CD4-positive, alpha-beta T cell (primary cell): ENCODE measurements around the gene OR10H5. TPM values are rescaled to one million over a fixed set of nuclear protein-coding genes. Genes with fewer than 3 reads are reported as not detected.

Experiments used
- ATAC-seq: fragments of 200-7000 bp; cut with Tn5 transposase; one replicate; pipeline ENCODE4 v1.10.0; 2022; ENCODE audit warnings: mild to moderate bottlenecking; ENCODE audit not compliant: poor library complexity
- CTCF ChIA-PET: fragments of 350-600 bp; sonication (Branson Sonifier 250); formaldehyde crosslinking; loops from one replicate; lab custom pipeline; 2021; ENCODE audit warnings: antibody characterized with exemption, inconsistent platforms; lab: Charles Lee
- POLR2A ChIA-PET: fragments of 350-600 bp; sonication (Branson Sonifier 250); formaldehyde crosslinking; loops from one replicate; lab custom pipeline; 2021; ENCODE audit warnings: antibody characterized with exemption, inconsistent platforms; lab: Charles Lee
- DNase-seq, 14 experiments: peaks; one replicate each; pipeline ENCODE4 v3.0.0-alpha.2; 2013 to 2020; ENCODE audit warnings: mixed read lengths in 2 of 14
- H3K27ac ChIP-seq, 2 donors: one replicate each; pipeline versions ENCODE4 v1.5.1 to v1.7.0; 2013; ENCODE audit warnings: low read length in 2 of 2, low read depth in 1 of 2, mild to moderate bottlenecking in 1 of 2
- H3K27me3 ChIP-seq, 2 experiments: 1 replicate in 1 of 2; 2 replicates in 1 of 2; pipeline versions ENCODE4 v1.6.1 to v1.7.0; 2013; ENCODE audit warnings: low read length in 2 of 2, control low read depth in 1 of 2, mild to moderate bottlenecking in 1 of 2, moderate library complexity in 1 of 2; ENCODE audit not compliant: insufficient read depth in 2 of 2, control insufficient read depth in 1 of 2
- H3K36me3 ChIP-seq: one replicate; pipeline ENCODE4 v1.6.1; 2013; ENCODE audit warnings: low read length, control low read depth; ENCODE audit not compliant: insufficient read depth
- H3K4me1 ChIP-seq: one replicate; pipeline ENCODE4 v1.6.1; 2013; ENCODE audit warnings: low read length, control low read depth; ENCODE audit not compliant: insufficient read depth
- H3K4me3 ChIP-seq: one replicate; pipeline ENCODE4 v1.5.1; 2013; ENCODE audit warnings: mild to moderate bottlenecking, low read length, moderate library complexity
- H3K9me3 ChIP-seq, 2 experiments: 1 replicate in 1 of 2; 2 replicates in 1 of 2; pipeline versions ENCODE4 v1.6.1 to v1.7.0; 2013; ENCODE audit warnings: low read length in 2 of 2, mild to moderate bottlenecking in 2 of 2, control low read depth in 1 of 2, moderate library complexity in 1 of 2; ENCODE audit not compliant: control insufficient read depth in 1 of 2, insufficient read depth in 1 of 2
- H3K27ac Mint-ChIP-seq: one replicate; pipeline ENCODE4 v1.8.0; 2020; ENCODE audit warnings: mixed read lengths
- H3K27me3 Mint-ChIP-seq: one replicate; pipeline ENCODE4 v1.8.0; 2021; ENCODE audit warnings: mixed read lengths
- H3K36me3 Mint-ChIP-seq: one replicate; pipeline ENCODE4 v1.8.0; 2021; ENCODE audit warnings: low read depth, mixed read lengths
- H3K4me1 Mint-ChIP-seq: one replicate; pipeline ENCODE4 v1.8.0; 2021; ENCODE audit warnings: low read depth, mixed read lengths
- H3K4me3 Mint-ChIP-seq: one replicate; pipeline ENCODE4 v1.8.0; 2020; ENCODE audit warnings: mild to moderate bottlenecking, mixed read lengths
- H3K9me3 Mint-ChIP-seq: one replicate; pipeline ENCODE4 v1.8.0; 2020; ENCODE audit warnings: mixed read lengths
- CTCF ChIP-seq: fragments of 200-600 bp; IDR thresholded peaks from one replicate; pipeline ENCODE4 v1.8.0; 2022; ENCODE audit warnings: antibody characterized with exemption, mild to moderate bottlenecking
- intact Hi-C, 2 experiments: fragments of 100-400 bp; cut with DNase I in 1 of 2; cut with micrococcal nuclease in 1 of 2; formaldehyde crosslinking; loops; one replicate each; pipeline versions ENCODE4 v1.15.1 to v1.9.0; 2023 to 2025; cut with DNase I, micrococcal nuclease
- total RNA-seq, 174 experiments: library from RNA in 2 of 174; stranded (reverse) in 2 of 174; gene quantifications; one replicate each; pipeline ENCODE4 v1.2.3 and lab custom pipeline; 2021 to 2026

Gene OR10H5
- total RNA-seq, 2 experiments from 2014 or later: not detected

GRCh38 chr19:15748239-15748638 lies 39.2 kb upstream of the OR10H5 start:
- H3K27ac Mint-ChIP-seq: no peak overlapping the region
- H3K4me3 Mint-ChIP-seq: no peak overlapping the region
- H3K27me3 ChIP-seq: peaks cover 19 to 46% of the 10 kb centered on the region in 2 experiments

DNA sequence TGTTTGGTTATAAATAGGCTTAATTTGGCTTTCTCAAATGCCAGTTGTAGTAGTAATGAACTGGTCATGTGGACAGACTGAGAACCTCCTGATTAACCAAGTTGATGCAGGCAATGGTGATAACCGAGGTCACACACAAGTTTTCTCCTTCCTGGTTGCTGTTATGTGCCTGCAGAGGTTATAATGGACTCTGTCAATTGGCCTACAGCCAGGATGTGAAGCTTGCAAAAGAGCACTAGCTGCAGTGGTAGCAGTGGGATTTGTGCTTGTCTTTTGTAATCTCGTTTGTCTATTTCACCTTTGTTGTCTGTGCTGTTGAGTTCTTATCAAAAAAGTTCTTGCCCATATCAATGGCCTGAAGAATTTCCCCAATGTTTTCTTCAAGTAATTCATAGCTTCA lies 29.1 kb upstream of the OR10H5 start:
- H3K36me3 Mint-ChIP-seq: no peaks in the 10 kb centered on the region
- no peak overlapping the region for H3K27ac ChIP-seq
- H3K4me3 ChIP-seq: no peak overlapping the region
- H3K9me3 Mint-ChIP-seq: peaks cover 5% of the 10 kb centered on the region
- ATAC-seq: no peak
- ChIA-PET CTCF (no interaction called here), POLR2A (interaction anchor here (1.0 kb wide), 1 partner anchor 79 kb away, joined by 4 read pairs; no protein-coding TSS in a partner anchor)
- no peak overlapping the region for H3K4me3 Mint-ChIP-seq
- peaks cover 85% of the 10 kb centered on the region for H3K27me3 Mint-ChIP-seq
- H3K36me3 ChIP-seq: no peaks in the 10 kb centered on the region
- no peak for DNase-seq
- H3K4me1 ChIP-seq: no peaks in the 10 kb centered on the region
- intact Hi-C loops: no loop called here
- peaks cover 0 to 8% of the 10 kb centered on the region in 2 experiments for H3K9me3 ChIP-seq
- H3K27ac Mint-ChIP-seq: no peak overlapping the region
- TF ChIP-seq CTCF: no peak
- H3K27me3 ChIP-seq: peaks cover 34 to 59% of the 10 kb centered on the region in 2 experiments
- H3K4me1 Mint-ChIP-seq: no peaks in the 10 kb centered on the region

More at GRCh38 chr19:15748239-15748638, 39.2 kb upstream of the OR10H5 start:
- peaks cover 70% of the 10 kb centered on the region for H3K27me3 Mint-ChIP-seq
- no peaks in the 10 kb centered on the region for H3K36me3 ChIP-seq
- intact Hi-C loops: no loop called here
- no peak overlapping the region for H3K27ac ChIP-seq
- H3K4me3 ChIP-seq: no peak overlapping the region
- no peaks in the 10 kb centered on the region for H3K9me3 ChIP-seq
- H3K36me3 Mint-ChIP-seq: no peaks in the 10 kb centered on the region
- DNase-seq (no peak), ATAC-seq (no peak)
- H3K4me1 ChIP-seq: no peaks in the 10 kb centered on the region
- CTCF ChIA-PET: interaction anchor here (0.6 kb wide), 1 partner anchor 1425 kb away, joined by 3 read pairs; no protein-coding TSS in a partner anchor
- TF ChIP-seq CTCF: no peak
- H3K4me1 Mint-ChIP-seq: no peaks in the 10 kb centered on the region
- no peaks in the 10 kb centered on the region for H3K9me3 Mint-ChIP-seq
- POLR2A ChIA-PET: no interaction called here

- H3K27ac Mint-ChIP-seq: no peak overlapping the region
- DNase-seq: no peak
- ATAC-seq: no peak
- peaks cover 0 to 8% of the 10 kb centered on the region in 2 experiments for H3K9me3 ChIP-seq
- H3K27me3 Mint-ChIP-seq: peaks cover 78% of the 10 kb centered on the region
- no peaks in the 10 kb centered on the region for H3K36me3 Mint-ChIP-seq
- no peak overlapping the region for H3K4me3 ChIP-seq
- ChIA-PET POLR2A (no interaction called here), CTCF (no interaction called here)
- no peak overlapping the region for H3K4me3 Mint-ChIP-seq
- H3K9me3 Mint-ChIP-seq: peaks cover 5% of the 10 kb centered on the region
- intact Hi-C loops: no loop called here
- no peak for TF ChIP-seq CTCF
- no peaks in the 10 kb centered on the region for H3K36me3 ChIP-seq
- H3K4me1 ChIP-seq: no peaks in the 10 kb centered on the region
- H3K4me1 Mint-ChIP-seq: no peaks in the 10 kb centered on the region
- no peak overlapping the region for H3K27ac ChIP-seq
- peaks cover 34 to 52% of the 10 kb centered on the region in 2 experiments for H3K27me3 ChIP-seq
Measured at GRCh38 chr19:15759962-15760565, 27.4 kb upstream of the OR10H5 start.
